ENCODE data around the gene KRT20. TPM values are rescaled to one million over a fixed set of nuclear protein-coding genes. Genes with fewer than 3 reads are reported as not detected.

The KRT20 gene
- total RNA-seq, 4 donors from 2014 or later: not detected

GRCh38 chr17:40900809-40901356 is 15.8 kb upstream of the KRT20 start:
- peaks cover 0 to under 1% (median 0%) of the 10 kb centered on the region in 4 donors for H3K4me1 ChIP-seq
- H3K4me3 ChIP-seq: no peak overlapping the region
- TF ChIP-seq EP300 (IDR thresholded peaks at IDR 0.05): no peak
- TF ChIP-seq, protein P1, sequence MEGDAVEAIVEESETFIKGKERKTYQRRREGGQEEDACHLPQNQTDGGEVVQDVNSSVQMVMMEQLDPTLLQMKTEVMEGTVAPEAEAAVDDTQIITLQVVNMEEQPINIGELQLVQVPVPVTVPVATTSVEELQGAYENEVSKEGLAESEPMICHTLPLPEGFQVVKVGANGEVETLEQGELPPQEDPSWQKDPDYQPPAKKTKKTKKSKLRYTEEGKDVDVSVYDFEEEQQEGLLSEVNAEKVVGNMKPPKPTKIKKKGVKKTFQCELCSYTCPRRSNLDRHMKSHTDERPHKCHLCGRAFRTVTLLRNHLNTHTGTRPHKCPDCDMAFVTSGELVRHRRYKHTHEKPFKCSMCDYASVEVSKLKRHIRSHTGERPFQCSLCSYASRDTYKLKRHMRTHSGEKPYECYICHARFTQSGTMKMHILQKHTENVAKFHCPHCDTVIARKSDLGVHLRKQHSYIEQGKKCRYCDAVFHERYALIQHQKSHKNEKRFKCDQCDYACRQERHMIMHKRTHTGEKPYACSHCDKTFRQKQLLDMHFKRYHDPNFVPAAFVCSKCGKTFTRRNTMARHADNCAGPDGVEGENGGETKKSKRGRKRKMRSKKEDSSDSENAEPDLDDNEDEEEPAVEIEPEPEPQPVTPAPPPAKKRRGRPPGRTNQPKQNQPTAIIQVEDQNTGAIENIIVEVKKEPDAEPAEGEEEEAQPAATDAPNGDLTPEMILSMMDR (IDR thresholded peaks at IDR 0.05): no peak
- no peak for TF ChIP-seq POLR2A (IDR thresholded peaks at IDR 0.05)
- 69 to 77% methylated on average over 5 of the region's 5 CpGs for WGBS, 2 donors
- H3K9me3 ChIP-seq: no peaks in the 10 kb centered on the region
- DNase-seq (ENCODE audit: low spot score in 2 of 2): no peak
- no peaks in the 10 kb centered on the region for H3K36me3 ChIP-seq
- no peaks in the 10 kb centered on the region for H3K27me3 ChIP-seq
- no peak overlapping the region for H3K27ac ChIP-seq

DNA sequence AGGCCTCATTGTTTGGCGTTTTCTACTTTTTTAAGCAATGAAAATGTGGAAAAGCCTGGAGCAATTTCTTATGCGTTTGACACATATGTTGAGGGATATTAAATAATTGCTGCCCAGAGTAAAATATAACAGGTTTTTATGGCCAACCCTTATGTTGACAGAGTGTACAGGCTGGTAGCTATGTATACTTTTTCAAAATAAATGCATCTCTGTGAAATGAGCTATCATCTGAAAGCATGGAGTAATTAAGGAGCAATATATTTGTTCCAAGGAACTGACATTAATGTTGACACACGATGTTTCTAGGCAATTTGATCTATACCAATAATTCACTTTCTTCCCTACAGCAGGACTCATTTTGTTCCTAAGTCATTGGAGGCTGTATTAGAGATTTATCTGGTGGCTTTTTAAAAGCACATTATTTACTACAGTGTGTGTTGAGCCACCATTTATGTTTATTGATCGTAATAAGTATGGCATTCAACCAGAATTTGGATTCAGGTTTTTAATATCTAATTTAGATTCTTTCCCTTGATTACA is 11.9 kb upstream of the KRT20 start:
- Histone ChIP-seq H3K4me3 (no peak overlapping the region), H3K9me3 (no peaks in the 10 kb centered on the region), H3K27me3 (peaks cover 0 to 4% of the 10 kb centered on the region in 2 donors), H3K27ac (no peak overlapping the region), H3K4me1 (peaks cover 0 to 8% (median 0%) of the 10 kb centered on the region in 4 donors), H3K36me3 (no peaks in the 10 kb centered on the region)
- TF ChIP-seq, protein P1 (IDR thresholded peaks at IDR 0.05): no peak
- no peak for TF ChIP-seq POLR2A (IDR thresholded peaks at IDR 0.05)
- no peak for TF ChIP-seq EP300 (IDR thresholded peaks at IDR 0.05)
- WGBS, 2 donors: 65 to 74% methylated on average over 4 of the region's 4 CpGs
- no peak for DNase-seq (ENCODE audit: low spot score in 2 of 2)

GRCh38 chr17:40895106-40895730 is 10.2 kb upstream of the KRT20 start:
- Histone ChIP-seq H3K27me3 (peaks cover 0 to 10% of the 10 kb centered on the region in 2 donors), H3K4me1 (peaks cover 0 to 8% (median 0%) of the 10 kb centered on the region in 4 donors), H3K36me3 (no peaks in the 10 kb centered on the region), H3K4me3 (no peak overlapping the region), H3K9me3 (no peaks in the 10 kb centered on the region), H3K27ac (no peak overlapping the region)
- WGBS, 2 donors: 61 to 64% methylated on average over 9 of the region's 9 CpGs
- DNase-seq (ENCODE audit: low spot score in 2 of 2): no peak
- TF ChIP-seq POLR2A (IDR thresholded peaks at IDR 0.05) (no peak), EP300 (IDR thresholded peaks at IDR 0.05) (no peak)
- TF ChIP-seq, protein P1 (IDR thresholded peaks at IDR 0.05): no peak

DNA sequence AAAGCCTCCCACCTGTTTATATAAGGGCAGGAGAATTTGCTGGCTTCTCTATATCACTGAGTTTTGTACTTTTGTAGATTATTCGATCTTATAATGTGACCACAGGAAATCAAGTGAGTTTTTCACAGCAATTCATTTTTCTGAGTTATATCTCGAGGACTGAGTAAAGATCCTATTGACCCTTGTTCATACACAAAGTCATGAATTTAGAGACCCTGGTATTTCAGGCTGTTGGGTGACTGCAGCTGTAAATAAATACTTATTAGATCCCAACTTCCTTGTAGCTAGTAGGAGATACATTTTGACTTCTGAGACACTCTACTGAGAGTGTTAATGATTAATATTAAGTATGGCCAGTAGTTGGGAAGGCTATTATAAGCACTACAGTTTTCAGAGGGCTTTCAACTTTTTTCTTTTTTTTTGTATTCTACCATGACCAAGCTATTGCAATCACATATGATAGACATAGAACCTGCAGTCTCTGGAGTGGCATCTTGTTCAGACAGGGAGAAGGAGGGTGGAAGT is 3.2 kb upstream of the KRT20 start:
- no peak overlapping the region for H3K27ac ChIP-seq
- no peak overlapping the region for H3K4me3 ChIP-seq
- WGBS, 2 donors: 82 to 88% methylated on average over 2 of the region's 2 CpGs
- H3K36me3 ChIP-seq: no peaks in the 10 kb centered on the region
- no peak for DNase-seq (ENCODE audit: low spot score in 2 of 2)
- H3K4me1 ChIP-seq: no peaks in the 10 kb centered on the region
- no peaks in the 10 kb centered on the region for H3K9me3 ChIP-seq
- TF ChIP-seq, protein P1 (IDR thresholded peaks at IDR 0.05): no peak
- TF ChIP-seq EP300 (IDR thresholded peaks at IDR 0.05) (no peak), POLR2A (IDR thresholded peaks at IDR 0.05) (no peak)
- peaks cover 0 to 6% of the 10 kb centered on the region in 2 donors for H3K27me3 ChIP-seq

GRCh38 chr17:40886090-40886489 is 1.0 kb upstream of the KRT20 start:
- no peaks in the 10 kb centered on the region for H3K4me1 ChIP-seq
- DNase-seq (ENCODE audit: low spot score in 2 of 2): no peak
- H3K4me3 ChIP-seq: no peak overlapping the region
- H3K27me3 ChIP-seq: no peaks in the 10 kb centered on the region
- no peaks in the 10 kb centered on the region for H3K9me3 ChIP-seq
- H3K27ac ChIP-seq: no peak overlapping the region
- no peaks in the 10 kb centered on the region for H3K36me3 ChIP-seq
- no peak for TF ChIP-seq POLR2A (IDR thresholded peaks at IDR 0.05)
- no peak for TF ChIP-seq EP300 (IDR thresholded peaks at IDR 0.05)
- TF ChIP-seq, protein P1 (IDR thresholded peaks at IDR 0.05): no peak
- WGBS, 2 donors: 47 to 55% methylated on average over 3 of the region's 3 CpGs
